Measurements from ENCODE around the gene NMT2. TPM values are rescaled to one million over a fixed set of nuclear protein-coding genes. Genes with fewer than 3 reads are reported as not detected.

NMT2 gene
- polyA plus RNA-seq, 4 donors = 9.2 to 19.2 (median 11.9) TPM

DNA sequence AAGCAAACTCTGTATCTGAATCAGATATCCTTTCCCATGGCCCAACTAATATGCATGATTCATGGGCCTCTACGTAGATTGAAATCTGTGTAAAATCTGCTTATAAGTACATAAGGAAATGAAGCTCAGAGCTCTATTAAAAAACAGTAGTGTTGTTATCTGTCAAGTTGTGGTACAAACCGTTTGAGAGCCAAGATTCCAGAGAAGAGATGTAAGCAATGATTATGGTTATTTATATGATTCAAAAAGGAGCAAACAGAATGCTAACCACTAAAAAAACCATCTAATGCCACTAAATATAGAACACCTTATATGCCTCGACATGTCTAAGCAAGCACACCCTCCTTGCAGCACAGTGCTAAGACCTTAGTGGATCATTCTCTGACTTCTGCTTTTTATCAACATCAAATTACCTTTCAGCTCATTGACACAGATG lies 44.7 kb downstream of the NMT2 start:
- no peak overlapping the region for H3K27ac ChIP-seq (ENCODE audit: low read depth in 1 of 3, low read length in 2 of 3)
- WGBS, 3 donors = 53 to 68% (median 57%) methylated on average over 3 of the region's 3 CpGs

DNA sequence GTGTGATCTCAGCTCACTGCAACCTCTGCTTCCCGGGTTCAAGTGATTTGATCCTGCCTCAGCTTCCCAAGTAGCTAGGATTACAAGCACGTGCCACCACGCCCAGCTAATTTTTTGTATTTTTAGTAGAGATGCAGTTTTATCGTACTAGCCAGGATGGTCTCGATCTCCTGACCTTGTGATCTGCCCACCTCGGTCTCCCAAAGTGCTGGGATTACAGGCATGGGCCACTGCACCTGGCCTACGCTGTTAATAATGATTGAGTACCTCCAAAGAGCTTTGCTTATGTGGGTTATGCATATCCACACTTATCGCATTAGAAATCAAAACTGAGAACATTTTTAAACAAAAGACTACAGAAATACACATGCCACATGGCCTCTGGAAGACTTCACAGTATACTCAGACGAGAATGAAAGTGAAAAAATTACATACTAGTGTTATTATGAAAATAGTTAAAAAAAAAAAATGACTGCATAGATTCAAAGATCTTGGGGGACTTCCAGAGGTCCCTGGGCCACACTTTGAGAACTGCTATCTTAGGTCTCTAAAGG lies 45.9 kb downstream of the NMT2 start:
- H3K9me3 ChIP-seq (ENCODE audit: control insufficient read depth in 2 of 2, insufficient read depth in 1 of 2, low read depth in 1 of 2, low read length in 1 of 2) = peaks cover 0 to 4% of the 10 kb centered on the region in 2 donors
- FAIRE-seq (no peak), DNase-seq (no peak)
- H3K4me1 ChIP-seq (ENCODE audit: control insufficient read depth in 3 of 3, insufficient read depth in 2 of 3, low read depth in 1 of 3, low read length in 2 of 3) = no peaks in the 10 kb centered on the region
- 84 to 94% (median 89%) methylated on average over 9 of the region's 9 CpGs for WGBS, 3 donors
- H3K4me3 ChIP-seq (ENCODE audit: low read depth in 1 of 3, low read length in 3 of 3) = no peak overlapping the region
- H3K27ac ChIP-seq (ENCODE audit: low read depth in 1 of 3, low read length in 2 of 3) = no peak overlapping the region
- no peaks in the 10 kb centered on the region for H3K27me3 ChIP-seq (ENCODE audit: control insufficient read depth in 3 of 3, insufficient read depth in 3 of 3, low read length in 3 of 3)
- peaks cover 10 to 40% (median 10%) of the 10 kb centered on the region in 3 donors for H3K36me3 ChIP-seq (ENCODE audit: control insufficient read depth in 3 of 3, insufficient read depth in 2 of 3, low read depth in 1 of 3, low read length in 3 of 3)

More for the DNA sequence above, 44.7 kb downstream of the NMT2 start:
- DNase-seq = no peak
- Histone ChIP-seq H3K27me3 (ENCODE audit: control insufficient read depth in 3 of 3, insufficient read depth in 3 of 3, low read length in 3 of 3) (no peaks in the 10 kb centered on the region), H3K4me1 (ENCODE audit: control insufficient read depth in 3 of 3, insufficient read depth in 2 of 3, low read depth in 1 of 3, low read length in 2 of 3) (no peaks in the 10 kb centered on the region), H3K4me3 (ENCODE audit: low read depth in 1 of 3, low read length in 3 of 3) (no peak overlapping the region), H3K9me3 (ENCODE audit: control insufficient read depth in 2 of 2, insufficient read depth in 1 of 2, low read depth in 1 of 2, low read length in 1 of 2) (peaks cover 0 to 4% of the 10 kb centered on the region in 2 donors), H3K36me3 (ENCODE audit: control insufficient read depth in 3 of 3, insufficient read depth in 2 of 3, low read depth in 1 of 3, low read length in 3 of 3) (peaks cover 10 to 40% (median 10%) of the 10 kb centered on the region in 3 donors)
- no peak for FAIRE-seq

DNA sequence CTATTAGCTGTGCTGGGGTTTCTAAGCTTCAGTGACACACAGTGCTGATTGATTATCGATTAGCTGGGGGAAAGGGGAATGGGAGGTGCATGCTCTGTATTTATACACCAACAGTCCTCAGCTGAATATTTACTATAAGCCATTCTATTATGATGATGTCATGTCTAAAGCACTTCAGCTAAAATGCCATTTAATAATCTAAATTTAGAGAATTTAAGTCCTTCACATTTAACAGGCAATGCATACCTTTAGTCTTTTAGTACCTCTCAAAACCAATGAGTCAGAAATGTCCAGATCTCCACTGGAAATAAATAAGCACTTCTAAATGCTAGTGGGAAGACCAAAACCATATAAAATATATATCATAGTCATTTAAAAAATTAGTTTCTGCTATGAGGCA lies 46.8 kb downstream of the NMT2 start:
- Histone ChIP-seq H3K27ac (ENCODE audit: low read depth in 1 of 3, low read length in 2 of 3) (no peak overlapping the region), H3K27me3 (ENCODE audit: control insufficient read depth in 3 of 3, insufficient read depth in 3 of 3, low read length in 3 of 3) (no peaks in the 10 kb centered on the region), H3K36me3 (ENCODE audit: control insufficient read depth in 3 of 3, insufficient read depth in 2 of 3, low read depth in 1 of 3, low read length in 3 of 3) (peaks cover 12 to 36% (median 12%) of the 10 kb centered on the region in 3 donors), H3K4me3 (ENCODE audit: low read depth in 1 of 3, low read length in 3 of 3) (no peak overlapping the region), H3K9me3 (ENCODE audit: control insufficient read depth in 2 of 2, insufficient read depth in 1 of 2, low read depth in 1 of 2, low read length in 1 of 2) (peaks cover 0 to 4% of the 10 kb centered on the region in 2 donors), H3K4me1 (ENCODE audit: control insufficient read depth in 3 of 3, insufficient read depth in 2 of 3, low read depth in 1 of 3, low read length in 2 of 3) (no peaks in the 10 kb centered on the region)
- DNase-seq = no peak
- 93 to 100% (median 94%) methylated on average over 1 of the region's 1 CpG for WGBS, 3 donors
- FAIRE-seq = no peak

DNA sequence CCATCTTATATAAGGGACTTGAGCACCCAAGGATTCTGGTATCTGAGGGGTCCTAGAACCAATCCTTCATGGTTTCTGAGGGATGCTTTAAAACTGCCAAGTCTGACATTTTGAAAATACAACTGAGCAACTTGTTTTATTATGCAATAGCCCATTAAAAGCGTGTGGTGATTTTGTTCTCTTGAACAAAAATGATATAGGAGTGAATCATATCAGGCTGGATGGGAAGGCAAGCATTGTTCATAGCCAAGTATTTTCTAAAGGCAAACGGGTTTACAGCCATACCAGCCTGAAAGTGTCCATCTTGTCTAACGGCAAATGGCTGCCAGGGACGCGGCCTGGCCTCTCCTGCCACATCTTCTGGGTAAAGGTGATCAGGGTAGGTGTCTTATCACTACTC lies 48.0 kb downstream of the NMT2 start:
- FAIRE-seq (no peak), DNase-seq (no peak)
- no peak overlapping the region for H3K27ac ChIP-seq (ENCODE audit: low read depth in 1 of 3, low read length in 2 of 3)
- WGBS, 3 donors = 94 to 95% (median 95%) methylated on average over 5 of the region's 5 CpGs
- no peak overlapping the region for H3K4me3 ChIP-seq (ENCODE audit: low read depth in 1 of 3, low read length in 3 of 3)
- no peaks in the 10 kb centered on the region for H3K9me3 ChIP-seq (ENCODE audit: control insufficient read depth in 2 of 2, insufficient read depth in 1 of 2, low read depth in 1 of 2, low read length in 1 of 2)
- peaks cover 11 to 25% (median 12%) of the 10 kb centered on the region in 3 donors for H3K36me3 ChIP-seq (ENCODE audit: control insufficient read depth in 3 of 3, insufficient read depth in 2 of 3, low read depth in 1 of 3, low read length in 3 of 3)
- H3K4me1 ChIP-seq (ENCODE audit: control insufficient read depth in 3 of 3, insufficient read depth in 2 of 3, low read depth in 1 of 3, low read length in 2 of 3) = no peaks in the 10 kb centered on the region
- no peaks in the 10 kb centered on the region for H3K27me3 ChIP-seq (ENCODE audit: control insufficient read depth in 3 of 3, insufficient read depth in 3 of 3, low read length in 3 of 3)

DNA sequence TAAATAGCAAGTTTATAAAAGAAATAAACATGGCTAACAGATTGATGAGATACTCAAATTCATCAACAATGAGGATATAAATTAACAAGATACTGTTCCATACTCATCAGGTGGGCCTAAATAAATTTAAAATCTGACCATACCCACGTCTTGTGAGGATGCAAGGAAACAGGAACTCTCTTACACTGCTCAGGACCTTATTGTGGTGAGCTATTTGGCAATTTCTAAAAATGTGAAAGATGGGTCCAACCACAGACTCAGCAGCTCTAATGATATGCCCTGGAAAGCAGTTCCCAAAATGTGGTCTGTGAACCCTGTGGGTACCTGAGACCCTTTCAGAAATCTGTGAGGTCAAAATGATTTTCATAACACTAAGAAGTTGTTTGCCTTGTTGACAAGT lies 49.9 kb downstream of the NMT2 start:
- H3K27ac ChIP-seq (ENCODE audit: low read depth in 1 of 3, low read length in 2 of 3) = no peak overlapping the region
- 76 to 93% (median 77%) methylated on average over 1 of the region's 1 CpG for WGBS, 3 donors
- no peaks in the 10 kb centered on the region for H3K9me3 ChIP-seq (ENCODE audit: control insufficient read depth in 2 of 2, insufficient read depth in 1 of 2, low read depth in 1 of 2, low read length in 1 of 2)
- no peak overlapping the region for H3K4me3 ChIP-seq (ENCODE audit: low read depth in 1 of 3, low read length in 3 of 3)
- H3K4me1 ChIP-seq (ENCODE audit: control insufficient read depth in 3 of 3, insufficient read depth in 2 of 3, low read depth in 1 of 3, low read length in 2 of 3) = no peaks in the 10 kb centered on the region
- peaks cover 7 to 22% (median 8%) of the 10 kb centered on the region in 3 donors for H3K36me3 ChIP-seq (ENCODE audit: control insufficient read depth in 3 of 3, insufficient read depth in 2 of 3, low read depth in 1 of 3, low read length in 3 of 3)
- no peak for FAIRE-seq
- DNase-seq = no peak
- no peaks in the 10 kb centered on the region for H3K27me3 ChIP-seq (ENCODE audit: control insufficient read depth in 3 of 3, insufficient read depth in 3 of 3, low read length in 3 of 3)

DNA sequence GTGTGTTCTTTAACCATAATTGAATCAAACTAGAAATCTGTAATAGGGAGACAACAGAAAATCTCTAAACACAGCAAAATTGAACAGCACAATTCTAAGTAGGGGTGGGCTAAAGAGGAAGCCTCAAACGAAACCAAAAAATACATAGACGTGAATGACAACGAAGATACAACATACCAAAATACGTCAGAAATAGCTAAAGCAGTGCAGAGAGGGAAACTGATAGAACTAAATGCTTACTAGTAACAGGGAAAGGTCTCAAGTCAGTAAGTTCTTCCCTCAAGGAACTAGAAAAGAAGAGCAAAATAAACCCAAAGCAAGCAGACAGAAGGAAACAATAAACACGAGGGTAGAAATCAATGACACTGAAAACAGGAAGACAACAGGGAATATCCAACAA lies 52.3 kb downstream of the NMT2 start:
- Histone ChIP-seq H3K27me3 (ENCODE audit: control insufficient read depth in 3 of 3, insufficient read depth in 3 of 3, low read length in 3 of 3) (no peaks in the 10 kb centered on the region), H3K27ac (ENCODE audit: low read depth in 1 of 3, low read length in 2 of 3) (no peak overlapping the region), H3K4me3 (ENCODE audit: low read depth in 1 of 3, low read length in 3 of 3) (no peak overlapping the region), H3K36me3 (ENCODE audit: control insufficient read depth in 3 of 3, insufficient read depth in 2 of 3, low read depth in 1 of 3, low read length in 3 of 3) (peaks cover 7 to 29% (median 12%) of the 10 kb centered on the region in 3 donors), H3K4me1 (ENCODE audit: control insufficient read depth in 3 of 3, insufficient read depth in 2 of 3, low read depth in 1 of 3, low read length in 2 of 3) (no peaks in the 10 kb centered on the region), H3K9me3 (ENCODE audit: control insufficient read depth in 2 of 2, insufficient read depth in 1 of 2, low read depth in 1 of 2, low read length in 1 of 2) (no peaks in the 10 kb centered on the region)
- no peak for FAIRE-seq
- WGBS, 3 donors = 85 to 97% (median 96%) methylated on average over 5 of the region's 5 CpGs
- DNase-seq = no peak

DNA sequence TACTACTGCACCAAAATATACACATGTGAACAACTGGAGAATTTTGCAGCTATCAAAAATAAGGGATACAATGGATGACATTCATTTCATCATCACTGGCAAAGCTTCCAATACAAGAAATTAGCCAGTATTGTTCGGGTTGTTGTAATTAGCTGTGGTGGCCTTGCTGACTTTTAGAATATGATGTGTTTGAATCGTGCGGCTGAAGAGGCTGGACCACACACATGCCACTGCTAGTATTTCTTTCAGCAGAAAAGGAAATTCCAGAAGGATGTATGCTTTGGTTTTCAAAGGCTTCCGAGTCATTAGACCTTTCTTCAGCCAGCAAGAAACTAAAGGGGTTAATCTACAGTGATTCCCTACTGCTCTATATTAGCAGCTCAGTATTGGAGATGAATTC lies 54.7 kb downstream of the NMT2 start:
- H3K4me3 ChIP-seq (ENCODE audit: low read depth in 1 of 3, low read length in 3 of 3) = no peak overlapping the region
- no peak overlapping the region for H3K27ac ChIP-seq (ENCODE audit: low read depth in 1 of 3, low read length in 2 of 3)
- peaks cover 4 to 30% (median 16%) of the 10 kb centered on the region in 3 donors for H3K36me3 ChIP-seq (ENCODE audit: control insufficient read depth in 3 of 3, insufficient read depth in 2 of 3, low read depth in 1 of 3, low read length in 3 of 3)
- H3K27me3 ChIP-seq (ENCODE audit: control insufficient read depth in 3 of 3, insufficient read depth in 3 of 3, low read length in 3 of 3) = no peaks in the 10 kb centered on the region
- FAIRE-seq = no peak
- H3K4me1 ChIP-seq (ENCODE audit: control insufficient read depth in 3 of 3, insufficient read depth in 2 of 3, low read depth in 1 of 3, low read length in 2 of 3) = no peaks in the 10 kb centered on the region
- no peaks in the 10 kb centered on the region for H3K9me3 ChIP-seq (ENCODE audit: control insufficient read depth in 2 of 2, insufficient read depth in 1 of 2, low read depth in 1 of 2, low read length in 1 of 2)
- no peak for DNase-seq
- 92 to 97% (median 93%) methylated on average over 4 of the region's 4 CpGs for WGBS, 3 donors

DNA sequence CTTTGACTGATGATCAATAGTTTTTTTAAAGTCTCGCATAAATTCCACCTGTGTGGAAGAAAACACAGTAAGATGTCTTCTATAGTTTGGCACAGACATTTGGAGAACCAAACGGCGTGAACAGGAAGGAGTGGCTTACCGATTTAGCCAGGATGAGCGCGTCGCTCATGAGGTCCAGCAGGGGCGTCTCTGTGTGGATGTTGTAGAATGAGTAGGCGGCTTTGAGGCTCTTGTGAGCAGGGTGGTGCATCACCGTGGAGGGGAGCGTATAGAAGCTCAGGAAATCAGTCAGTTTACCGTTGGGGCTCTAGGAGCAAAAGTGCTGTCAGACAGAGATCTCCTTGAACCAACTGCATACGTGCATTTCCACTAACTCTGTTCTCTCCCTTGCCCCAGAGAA lies 55.8 kb downstream of the NMT2 start:
- peaks cover 4 to 30% (median 16%) of the 10 kb centered on the region in 3 donors for H3K36me3 ChIP-seq (ENCODE audit: control insufficient read depth in 3 of 3, insufficient read depth in 2 of 3, low read depth in 1 of 3, low read length in 3 of 3)
- no peaks in the 10 kb centered on the region for H3K9me3 ChIP-seq (ENCODE audit: control insufficient read depth in 2 of 2, insufficient read depth in 1 of 2, low read depth in 1 of 2, low read length in 1 of 2)
- FAIRE-seq (no peak), DNase-seq (no peak)
- WGBS, 3 donors = 94 to 96% (median 96%) methylated on average over 13 of the region's 13 CpGs
- no peak overlapping the region for H3K4me3 ChIP-seq (ENCODE audit: low read depth in 1 of 3, low read length in 3 of 3)
- H3K27ac ChIP-seq (ENCODE audit: low read depth in 1 of 3, low read length in 2 of 3) = no peak overlapping the region
- H3K4me1 ChIP-seq (ENCODE audit: control insufficient read depth in 3 of 3, insufficient read depth in 2 of 3, low read depth in 1 of 3, low read length in 2 of 3) = no peaks in the 10 kb centered on the region
- H3K27me3 ChIP-seq (ENCODE audit: control insufficient read depth in 3 of 3, insufficient read depth in 3 of 3, low read length in 3 of 3) = no peaks in the 10 kb centered on the region

Data from small intestine (tissue), 7 donors.